ENCODE results near the gene UBAP2.

The UBAP2 gene

GRCh38 chr9:33942471-33943083 is 106.1 kb downstream of the UBAP2 start:
- Histone ChIP-seq H3K4me1 (ENCODE audit: control insufficient read depth in 2 of 2, insufficient read depth in 1 of 2, low read depth in 1 of 2, low read length in 2 of 2) (no peaks in the 10 kb centered on the region), H4K91ac (ENCODE audit: low read depth, low read length, poor library complexity) (no peak overlapping the region), H2AFZ (ENCODE audit: low read length) (no peak overlapping the region), H3K9ac (ENCODE audit: low read depth, low read length, poor library complexity) (no peak overlapping the region), H3K4me3 (ENCODE audit: low read length in 2 of 2) (no peak overlapping the region), H3K4me2 (ENCODE audit: insufficient read depth, low read length, poor library complexity, severe bottlenecking) (no peak overlapping the region), H3K36me3 (replicated peaks in 1 of 2; ENCODE audit: control insufficient read depth in 2 of 2, insufficient read depth in 2 of 2, low read length in 2 of 2) (peaks cover 15 to 90% of the 10 kb centered on the region in 2 donors), H2BK15ac (ENCODE audit: low read length) (no peak overlapping the region), H3K79me1 (ENCODE audit: low read depth, low read length) (no peaks in the 10 kb centered on the region), H2BK5ac (ENCODE audit: low read length) (no peak overlapping the region), H3K27ac (replicated peaks; ENCODE audit: low read length) (no peak overlapping the region), H3K18ac (ENCODE audit: low read length) (no peak overlapping the region), H2BK12ac (ENCODE audit: low read length) (no peak overlapping the region), H2BK120ac (ENCODE audit: low read depth, low read length) (no peak overlapping the region), H3K4ac (ENCODE audit: low read length) (no peak overlapping the region), H4K8ac (ENCODE audit: low read depth, low read length) (no peak overlapping the region), H2AK5ac (ENCODE audit: low read depth, low read length) (no peak overlapping the region), H3K14ac (ENCODE audit: low read length) (no peak overlapping the region), H3K27me3 (ENCODE audit: control insufficient read depth in 3 of 3, insufficient read depth in 3 of 3, low read depth in 1 of 3, low read length in 3 of 3) (no peaks in the 10 kb centered on the region), H3K23ac (ENCODE audit: low read depth, low read length, poor library complexity) (no peak overlapping the region), H3K9me3 (replicated peaks in 1 of 2; ENCODE audit: control insufficient read depth in 2 of 2, insufficient read depth in 1 of 2, low read depth in 1 of 2, low read length in 2 of 2) (no peaks in the 10 kb centered on the region)
- DNase-seq (ENCODE audit: low spot score), result no peak
- WGBS, 2 donors (ENCODE audit: extremely low coverage in 2 of 2, insufficient read length in 2 of 2, insufficient replicate concordance in 1 of 2), result no CpG with 5 or more reads among the region's 3 CpGs

GRCh38 chr9:33939924-33940874 is 108.5 kb downstream of the UBAP2 start:
- Histone ChIP-seq H3K4ac (ENCODE audit: low read length) (no peak overlapping the region), H2BK12ac (ENCODE audit: low read length) (no peak overlapping the region), H3K4me3 (ENCODE audit: low read length in 2 of 2) (no peak overlapping the region), H3K18ac (ENCODE audit: low read length) (no peak overlapping the region), H2AK5ac (ENCODE audit: low read depth, low read length) (no peak overlapping the region), H2BK120ac (ENCODE audit: low read depth, low read length) (no peak overlapping the region), H3K4me2 (ENCODE audit: insufficient read depth, low read length, poor library complexity, severe bottlenecking) (no peak overlapping the region), H3K27me3 (ENCODE audit: control insufficient read depth in 3 of 3, insufficient read depth in 3 of 3, low read depth in 1 of 3, low read length in 3 of 3) (no peaks in the 10 kb centered on the region), H3K4me1 (ENCODE audit: control insufficient read depth in 2 of 2, insufficient read depth in 1 of 2, low read depth in 1 of 2, low read length in 2 of 2) (no peaks in the 10 kb centered on the region), H3K14ac (ENCODE audit: low read length) (no peak overlapping the region), H3K9me3 (replicated peaks in 1 of 2; ENCODE audit: control insufficient read depth in 2 of 2, insufficient read depth in 1 of 2, low read depth in 1 of 2, low read length in 2 of 2) (no peaks in the 10 kb centered on the region), H3K36me3 (replicated peaks in 1 of 2; ENCODE audit: control insufficient read depth in 2 of 2, insufficient read depth in 2 of 2, low read length in 2 of 2) (peaks cover 22 to 90% of the 10 kb centered on the region in 2 donors), H3K79me1 (ENCODE audit: low read depth, low read length) (no peaks in the 10 kb centered on the region), H2BK5ac (ENCODE audit: low read length) (no peak overlapping the region), H3K27ac (replicated peaks; ENCODE audit: low read length) (no peak overlapping the region), H2AFZ (ENCODE audit: low read length) (no peak overlapping the region), H3K9ac (ENCODE audit: low read depth, low read length, poor library complexity) (no peak overlapping the region), H4K8ac (ENCODE audit: low read depth, low read length) (no peak overlapping the region), H2BK15ac (ENCODE audit: low read length) (no peak overlapping the region), H3K23ac (ENCODE audit: low read depth, low read length, poor library complexity) (no peak overlapping the region), H4K91ac (ENCODE audit: low read depth, low read length, poor library complexity) (no peak overlapping the region)
- no CpG with 5 or more reads among the region's 9 CpGs for WGBS, 2 donors (ENCODE audit: extremely low coverage in 2 of 2, insufficient read length in 2 of 2, insufficient replicate concordance in 1 of 2)
- no peak for DNase-seq (ENCODE audit: low spot score)

- Histone ChIP-seq H3K27me3 (ENCODE audit: control insufficient read depth in 3 of 3, insufficient read depth in 3 of 3, low read depth in 1 of 3, low read length in 3 of 3) (no peaks in the 10 kb centered on the region), H2AFZ (ENCODE audit: low read length) (no peak overlapping the region), H4K91ac (ENCODE audit: low read depth, low read length, poor library complexity) (no peak overlapping the region), H2BK12ac (ENCODE audit: low read length) (no peak overlapping the region), H3K36me3 (replicated peaks in 1 of 2; ENCODE audit: control insufficient read depth in 2 of 2, insufficient read depth in 2 of 2, low read length in 2 of 2) (peaks cover 38 to 93% of the 10 kb centered on the region in 2 donors), H3K14ac (ENCODE audit: low read length) (no peak overlapping the region), H3K4me3 (ENCODE audit: low read length in 2 of 2) (no peak overlapping the region), H3K79me1 (ENCODE audit: low read depth, low read length) (no peaks in the 10 kb centered on the region), H3K4me2 (ENCODE audit: insufficient read depth, low read length, poor library complexity, severe bottlenecking) (no peak overlapping the region), H3K23ac (ENCODE audit: low read depth, low read length, poor library complexity) (no peak overlapping the region), H3K4me1 (ENCODE audit: control insufficient read depth in 2 of 2, insufficient read depth in 1 of 2, low read depth in 1 of 2, low read length in 2 of 2) (no peaks in the 10 kb centered on the region), H2BK15ac (ENCODE audit: low read length) (no peak overlapping the region), H3K27ac (replicated peaks; ENCODE audit: low read length) (no peak overlapping the region), H3K4ac (ENCODE audit: low read length) (no peak overlapping the region), H3K9ac (ENCODE audit: low read depth, low read length, poor library complexity) (no peak overlapping the region), H4K8ac (ENCODE audit: low read depth, low read length) (no peak overlapping the region), H3K18ac (ENCODE audit: low read length) (no peak overlapping the region), H2AK5ac (ENCODE audit: low read depth, low read length) (no peak overlapping the region), H2BK120ac (ENCODE audit: low read depth, low read length) (no peak overlapping the region), H2BK5ac (ENCODE audit: low read length) (no peak overlapping the region), H3K9me3 (replicated peaks in 1 of 2; ENCODE audit: control insufficient read depth in 2 of 2, insufficient read depth in 1 of 2, low read depth in 1 of 2, low read length in 2 of 2) (no peaks in the 10 kb centered on the region)
- no CpG with 5 or more reads among the region's 5 CpGs for WGBS, 2 donors (ENCODE audit: extremely low coverage in 2 of 2, insufficient read length in 2 of 2, insufficient replicate concordance in 1 of 2)
- no peak for DNase-seq (ENCODE audit: low spot score)
Observed at GRCh38 chr9:33934188-33934878, 114.4 kb downstream of the UBAP2 start.

Measured in neuronal stem cell (in vitro differentiated cells).